ENCODE data around the gene KRT35. TPM values are rescaled to one million over a fixed set of nuclear protein-coding genes. Genes with fewer than 3 reads are reported as not detected.

KRT35 gene
- total and polyA plus RNA-seq, 10 of the 15 experiments (the other 5 are each of a cell fraction or from before 2014, with no cell fraction given), result not detected

GRCh38 chr17:41449008-41449407 lies 31.9 kb downstream of the KRT35 start:
- no peak for FAIRE-seq
- ChIA-PET POLR2A (no interaction called here), SMC1A (ENCODE audit: uncharacterized antibody, unreplicated experiment) (no interaction called here), CTCF (no interaction called here), RAD21 (ENCODE audit: unreplicated experiment) (no interaction called here)
- in situ Hi-C loops (cut with MboI) (no loop called here), intact Hi-C loops (cut with micrococcal nuclease; ENCODE audit: unreplicated experiment) (no loop called here)
- no peaks in the 10 kb centered on the region for H4K20me1 ChIP-seq (ENCODE audit: control insufficient read depth, insufficient read depth)
- WGBS (ENCODE audit: insufficient coverage, insufficient replicate concordance, low lambda C conversion rate, missing lambda C conversion rate), result 16% methylated on average over 5 of the region's 6 CpGs
- no peak overlapping the region for H3K4me3 ChIP-seq
- no peaks in the 10 kb centered on the region for H3K36me3 ChIP-seq (ENCODE audit: control insufficient read depth in 2 of 2, insufficient read depth in 2 of 2, low read length in 1 of 2)
- H3K27ac ChIP-seq (ENCODE audit: control insufficient read depth, insufficient read depth), result no peak overlapping the region
- no peak overlapping the region for H3K4me2 ChIP-seq (ENCODE audit: control insufficient read depth, insufficient read depth)
- TF ChIP-seq IRF5 (IDR thresholded peaks at IDR 0.05; ENCODE audit: borderline replicate concordance) (no peak), ELK1 (IDR thresholded peaks at IDR 0.05; ENCODE audit: low read depth, low read length) (no peak), FOXK2 (IDR thresholded peaks at IDR 0.05) (no peak), CHD4 (IDR thresholded peaks at IDR 0.05) (no peak), MEF2B (IDR thresholded peaks at IDR 0.05; ENCODE audit: partially characterized antibody, poor library complexity, severe bottlenecking) (no peak)
- no peak for ATAC-seq
- DNase-seq (ENCODE audit: low read depth, low spot score), result no peak
- BruUV-seq (replicated peaks), result no TSS peak
- no peak overlapping the region for H3K9ac ChIP-seq (ENCODE audit: control insufficient read depth, insufficient read depth, low read length)
- H3K4me1 ChIP-seq (ENCODE audit: control insufficient read depth, insufficient read depth, low read length), result no peaks in the 10 kb centered on the region
- H3K79me2 ChIP-seq (ENCODE audit: control insufficient read depth, insufficient read depth, low read length), result no peaks in the 10 kb centered on the region
- H3K9me3 ChIP-seq (replicated peaks; ENCODE audit: control insufficient read depth, insufficient read depth, low read length), result no peaks in the 10 kb centered on the region
- H2AFZ ChIP-seq (ENCODE audit: control insufficient read depth, low read depth, low read length), result no peak overlapping the region
- H3K27me3 ChIP-seq (replicated peaks in 1 of 2; ENCODE audit: control insufficient read depth in 2 of 2, insufficient read depth in 2 of 2, low read length in 1 of 2), result peaks cover 3 to 4% of the 10 kb centered on the region in 2 experiments; a peak in 3 of 4 replicates

GRCh38 chr17:41448506-41448905 lies 32.4 kb downstream of the KRT35 start:
- H3K36me3 ChIP-seq (ENCODE audit: control insufficient read depth in 2 of 2, insufficient read depth in 2 of 2, low read length in 1 of 2), result no peaks in the 10 kb centered on the region
- H4K20me1 ChIP-seq (ENCODE audit: control insufficient read depth, insufficient read depth), result no peaks in the 10 kb centered on the region
- no peak overlapping the region for H3K4me3 ChIP-seq
- H3K4me2 ChIP-seq (ENCODE audit: control insufficient read depth, insufficient read depth), result no peak overlapping the region
- ChIA-PET RAD21 (ENCODE audit: unreplicated experiment) (no interaction called here), CTCF (no interaction called here), SMC1A (ENCODE audit: uncharacterized antibody, unreplicated experiment) (no interaction called here), POLR2A (no interaction called here)
- no peak for FAIRE-seq
- no peaks in the 10 kb centered on the region for H3K79me2 ChIP-seq (ENCODE audit: control insufficient read depth, insufficient read depth, low read length)
- WGBS (ENCODE audit: insufficient coverage, insufficient replicate concordance, low lambda C conversion rate, missing lambda C conversion rate), result 17% methylated on average over 2 of the region's 2 CpGs
- no peak overlapping the region for H3K27ac ChIP-seq (ENCODE audit: control insufficient read depth, insufficient read depth)
- H3K27me3 ChIP-seq (replicated peaks in 1 of 2; ENCODE audit: control insufficient read depth in 2 of 2, insufficient read depth in 2 of 2, low read length in 1 of 2), result peaks cover 3 to 4% of the 10 kb centered on the region in 2 experiments; a peak in 3 of 4 replicates
- H3K4me1 ChIP-seq (ENCODE audit: control insufficient read depth, insufficient read depth, low read length), result no peaks in the 10 kb centered on the region
- no peak overlapping the region for H2AFZ ChIP-seq (ENCODE audit: control insufficient read depth, low read depth, low read length)
- BruUV-seq (replicated peaks), result no TSS peak
- in situ Hi-C loops (cut with MboI) (no loop called here), intact Hi-C loops (cut with micrococcal nuclease; ENCODE audit: unreplicated experiment) (no loop called here)
- no peak for DNase-seq (ENCODE audit: low read depth, low spot score)
- no peak overlapping the region for H3K9ac ChIP-seq (ENCODE audit: control insufficient read depth, insufficient read depth, low read length)
- no peaks in the 10 kb centered on the region for H3K9me3 ChIP-seq (replicated peaks; ENCODE audit: control insufficient read depth, insufficient read depth, low read length)
- ATAC-seq, result no peak
- no peak for TF ChIP-seq KAT2A (conservative IDR thresholded peaks at IDR 0.05; ENCODE audit: control insufficient read depth, low read depth, low read length)
- no peak for TF ChIP-seq ZNF384 (IDR thresholded peaks at IDR 0.05; ENCODE audit: borderline replicate concordance, low read depth, low read length)
- no peak for TF ChIP-seq POLR2AphosphoS5 (IDR thresholded peaks at IDR 0.05; ENCODE audit: low read length)
- no peak for TF ChIP-seq RBBP5 (conservative IDR thresholded peaks at IDR 0.05)
- TF ChIP-seq ZBTB33 (IDR thresholded peaks at IDR 0.05), result no peak
- no peak for TF ChIP-seq MTA2 (IDR thresholded peaks at IDR 0.05; ENCODE audit: low read depth)
- no peak for TF ChIP-seq NFXL1 (IDR thresholded peaks at IDR 0.05; ENCODE audit: borderline replicate concordance)
- no peak for TF ChIP-seq DPF2 (IDR thresholded peaks at IDR 0.05)
- TF ChIP-seq KDM1A (IDR thresholded peaks at IDR 0.05; ENCODE audit: borderline replicate concordance), result no peak
- TF ChIP-seq HDGF (IDR thresholded peaks at IDR 0.05), result no peak
- no peak for TF ChIP-seq YBX1 (IDR thresholded peaks at IDR 0.05)
- TF ChIP-seq MEF2A (IDR thresholded peaks at IDR 0.05; ENCODE audit: insufficient read depth, low read depth, low read length), result no peak

All from GM12878 (cell line).